ENCODE measurements around the gene ADAMTS18.

Gene ADAMTS18

DNA sequence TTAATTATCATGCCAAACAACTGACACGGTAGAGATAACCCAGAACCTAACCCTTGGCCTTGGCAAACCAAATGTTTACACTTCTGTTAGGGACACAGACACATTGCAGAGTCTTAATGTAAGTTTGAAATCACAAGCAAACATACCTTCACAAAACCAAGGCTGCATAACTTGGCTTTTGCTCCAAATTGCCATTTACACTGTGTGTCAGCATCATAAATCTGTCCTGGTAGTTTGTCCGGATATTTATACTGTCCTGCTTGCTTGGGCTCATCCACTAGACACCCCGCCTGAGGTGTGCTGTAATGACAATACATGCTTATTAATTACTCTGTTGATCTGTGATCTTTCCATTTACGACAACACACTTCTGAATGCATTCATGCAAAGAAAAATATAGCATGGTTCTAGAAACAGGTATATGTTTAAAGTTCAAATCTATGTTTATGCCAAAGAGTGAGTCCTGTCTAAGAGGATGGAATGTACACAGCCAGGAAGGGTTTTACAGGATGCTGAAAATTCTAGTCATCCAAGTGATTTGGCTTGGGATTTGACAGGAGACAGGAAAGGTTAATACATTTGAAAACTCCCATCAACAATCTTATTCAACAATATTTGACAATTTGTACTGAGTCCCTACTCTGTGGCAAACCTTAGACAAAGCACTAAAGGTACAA, 81.1 kb downstream of the ADAMTS18 start (continued):
- 0 out of 2 replicates have a peak, but pooled peaks have one; percentile 15 for TF ChIP-seq MZF1 (tag by site-specific recombination; IDR thresholded peaks at IDR 0.05; ENCODE audit: borderline replicate concordance)
- TF ChIP-seq KLF7 (tag by site-specific recombination; IDR thresholded peaks at IDR 0.05; ENCODE audit: borderline replicate concordance): no peak

DNA sequence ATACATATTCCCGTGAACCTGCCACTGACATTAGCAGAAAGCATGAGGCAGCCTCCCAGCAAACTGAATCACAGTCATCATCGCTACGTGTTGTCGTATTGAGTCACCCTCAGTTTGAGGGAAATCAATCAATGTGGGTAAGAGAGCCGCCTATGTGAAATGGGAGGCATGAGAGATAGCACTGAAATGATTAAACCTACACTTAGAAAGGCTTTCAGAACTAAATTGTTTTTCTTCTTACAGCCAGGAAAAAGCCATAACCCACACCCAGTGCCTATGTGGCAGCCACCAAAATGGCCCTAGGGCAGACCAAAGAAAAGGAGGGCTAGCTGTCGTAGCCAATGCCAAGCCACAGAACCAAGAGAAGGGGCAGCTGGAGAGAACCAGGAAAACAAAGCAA, 90.5 kb downstream of the ADAMTS18 start:
- no peak overlapping the region for H3K27ac ChIP-seq (ENCODE audit: extremely low read depth, low read depth, low read length)
- no peaks in the 10 kb centered on the region for H3K9me3 ChIP-seq (ENCODE audit: control insufficient read depth, insufficient read depth, low read depth, low read length)
- peaks cover 16% of the 10 kb centered on the region for H3K4me1 ChIP-seq (ENCODE audit: control insufficient read depth, insufficient read depth, low read length)
- TF ChIP-seq, protein P1, sequence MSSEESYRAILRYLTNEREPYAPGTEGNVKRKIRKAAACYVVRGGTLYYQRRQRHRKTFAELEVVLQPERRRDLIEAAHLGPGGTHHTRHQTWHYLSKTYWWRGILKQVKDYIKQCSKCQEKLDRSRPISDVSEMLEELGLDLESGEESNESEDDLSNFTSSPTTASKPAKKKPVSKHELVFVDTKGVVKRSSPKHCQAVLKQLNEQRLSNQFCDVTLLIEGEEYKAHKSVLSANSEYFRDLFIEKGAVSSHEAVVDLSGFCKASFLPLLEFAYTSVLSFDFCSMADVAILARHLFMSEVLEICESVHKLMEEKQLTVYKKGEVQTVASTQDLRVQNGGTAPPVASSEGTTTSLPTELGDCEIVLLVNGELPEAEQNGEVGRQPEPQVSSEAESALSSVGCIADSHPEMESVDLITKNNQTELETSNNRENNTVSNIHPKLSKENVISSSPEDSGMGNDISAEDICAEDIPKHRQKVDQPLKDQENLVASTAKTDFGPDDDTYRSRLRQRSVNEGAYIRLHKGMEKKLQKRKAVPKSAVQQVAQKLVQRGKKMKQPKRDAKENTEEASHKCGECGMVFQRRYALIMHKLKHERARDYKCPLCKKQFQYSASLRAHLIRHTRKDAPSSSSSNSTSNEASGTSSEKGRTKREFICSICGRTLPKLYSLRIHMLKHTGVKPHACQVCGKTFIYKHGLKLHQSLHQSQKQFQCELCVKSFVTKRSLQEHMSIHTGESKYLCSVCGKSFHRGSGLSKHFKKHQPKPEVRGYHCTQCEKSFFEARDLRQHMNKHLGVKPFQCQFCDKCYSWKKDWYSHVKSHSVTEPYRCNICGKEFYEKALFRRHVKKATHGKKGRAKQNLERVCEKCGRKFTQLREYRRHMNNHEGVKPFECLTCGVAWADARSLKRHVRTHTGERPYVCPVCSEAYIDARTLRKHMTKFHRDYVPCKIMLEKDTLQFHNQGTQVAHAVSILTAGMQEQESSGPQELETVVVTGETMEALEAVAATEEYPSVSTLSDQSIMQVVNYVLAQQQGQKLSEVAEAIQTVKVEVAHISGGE (tag by site-specific recombination; conservative IDR thresholded peaks at IDR 0.05; ENCODE audit: low read depth): no peak
- TF ChIP-seq, protein P2, sequence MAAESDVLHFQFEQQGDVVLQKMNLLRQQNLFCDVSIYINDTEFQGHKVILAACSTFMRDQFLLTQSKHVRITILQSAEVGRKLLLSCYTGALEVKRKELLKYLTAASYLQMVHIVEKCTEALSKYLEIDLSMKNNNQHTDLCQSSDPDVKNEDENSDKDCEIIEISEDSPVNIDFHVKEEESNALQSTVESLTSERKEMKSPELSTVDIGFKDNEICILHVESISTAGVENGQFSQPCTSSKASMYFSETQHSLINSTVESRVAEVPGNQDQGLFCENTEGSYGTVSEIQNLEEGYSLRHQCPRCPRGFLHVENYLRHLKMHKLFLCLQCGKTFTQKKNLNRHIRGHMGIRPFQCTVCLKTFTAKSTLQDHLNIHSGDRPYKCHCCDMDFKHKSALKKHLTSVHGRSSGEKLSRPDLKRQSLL (tag by site-specific recombination; IDR thresholded peaks at IDR 0.05): no peak
- no peak for TF ChIP-seq ZNF623 (tag by site-specific recombination; IDR thresholded peaks at IDR 0.05)
- TF ChIP-seq, protein P3, sequence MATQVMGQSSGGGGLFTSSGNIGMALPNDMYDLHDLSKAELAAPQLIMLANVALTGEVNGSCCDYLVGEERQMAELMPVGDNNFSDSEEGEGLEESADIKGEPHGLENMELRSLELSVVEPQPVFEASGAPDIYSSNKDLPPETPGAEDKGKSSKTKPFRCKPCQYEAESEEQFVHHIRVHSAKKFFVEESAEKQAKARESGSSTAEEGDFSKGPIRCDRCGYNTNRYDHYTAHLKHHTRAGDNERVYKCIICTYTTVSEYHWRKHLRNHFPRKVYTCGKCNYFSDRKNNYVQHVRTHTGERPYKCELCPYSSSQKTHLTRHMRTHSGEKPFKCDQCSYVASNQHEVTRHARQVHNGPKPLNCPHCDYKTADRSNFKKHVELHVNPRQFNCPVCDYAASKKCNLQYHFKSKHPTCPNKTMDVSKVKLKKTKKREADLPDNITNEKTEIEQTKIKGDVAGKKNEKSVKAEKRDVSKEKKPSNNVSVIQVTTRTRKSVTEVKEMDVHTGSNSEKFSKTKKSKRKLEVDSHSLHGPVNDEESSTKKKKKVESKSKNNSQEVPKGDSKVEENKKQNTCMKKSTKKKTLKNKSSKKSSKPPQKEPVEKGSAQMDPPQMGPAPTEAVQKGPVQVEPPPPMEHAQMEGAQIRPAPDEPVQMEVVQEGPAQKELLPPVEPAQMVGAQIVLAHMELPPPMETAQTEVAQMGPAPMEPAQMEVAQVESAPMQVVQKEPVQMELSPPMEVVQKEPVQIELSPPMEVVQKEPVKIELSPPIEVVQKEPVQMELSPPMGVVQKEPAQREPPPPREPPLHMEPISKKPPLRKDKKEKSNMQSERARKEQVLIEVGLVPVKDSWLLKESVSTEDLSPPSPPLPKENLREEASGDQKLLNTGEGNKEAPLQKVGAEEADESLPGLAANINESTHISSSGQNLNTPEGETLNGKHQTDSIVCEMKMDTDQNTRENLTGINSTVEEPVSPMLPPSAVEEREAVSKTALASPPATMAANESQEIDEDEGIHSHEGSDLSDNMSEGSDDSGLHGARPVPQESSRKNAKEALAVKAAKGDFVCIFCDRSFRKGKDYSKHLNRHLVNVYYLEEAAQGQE (tag by site-specific recombination; IDR thresholded peaks at IDR 0.05): no peak
- TF ChIP-seq ZNF555 (tag by site-specific recombination; conservative IDR thresholded peaks at IDR 0.05): no peak
- TF ChIP-seq, protein P4, sequence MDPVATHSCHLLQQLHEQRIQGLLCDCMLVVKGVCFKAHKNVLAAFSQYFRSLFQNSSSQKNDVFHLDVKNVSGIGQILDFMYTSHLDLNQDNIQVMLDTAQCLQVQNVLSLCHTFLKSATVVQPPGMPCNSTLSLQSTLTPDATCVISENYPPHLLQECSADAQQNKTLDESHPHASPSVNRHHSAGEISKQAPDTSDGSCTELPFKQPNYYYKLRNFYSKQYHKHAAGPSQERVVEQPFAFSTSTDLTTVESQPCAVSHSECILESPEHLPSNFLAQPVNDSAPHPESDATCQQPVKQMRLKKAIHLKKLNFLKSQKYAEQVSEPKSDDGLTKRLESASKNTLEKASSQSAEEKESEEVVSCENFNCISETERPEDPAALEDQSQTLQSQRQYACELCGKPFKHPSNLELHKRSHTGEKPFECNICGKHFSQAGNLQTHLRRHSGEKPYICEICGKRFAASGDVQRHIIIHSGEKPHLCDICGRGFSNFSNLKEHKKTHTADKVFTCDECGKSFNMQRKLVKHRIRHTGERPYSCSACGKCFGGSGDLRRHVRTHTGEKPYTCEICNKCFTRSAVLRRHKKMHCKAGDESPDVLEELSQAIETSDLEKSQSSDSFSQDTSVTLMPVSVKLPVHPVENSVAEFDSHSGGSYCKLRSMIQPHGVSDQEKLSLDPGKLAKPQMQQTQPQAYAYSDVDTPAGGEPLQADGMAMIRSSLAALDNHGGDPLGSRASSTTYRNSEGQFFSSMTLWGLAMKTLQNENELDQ (tag by site-specific recombination; IDR thresholded peaks at IDR 0.05; ENCODE audit: low read depth): no peak
- TF ChIP-seq IKZF3 (tag by site-specific recombination; IDR thresholded peaks at IDR 0.05): no peak
- TF ChIP-seq ZNF785 (tag by site-specific recombination; IDR thresholded peaks at IDR 0.05): no peak
- no peak for TF ChIP-seq ZNF274 (IDR thresholded peaks at IDR 0.05; ENCODE audit: low read length)
- no peak for TF ChIP-seq ZNF274 (tag by site-specific recombination; IDR thresholded peaks at IDR 0.05; ENCODE audit: borderline replicate concordance)
- H3K36me3 ChIP-seq (ENCODE audit: control insufficient read depth in 2 of 2, insufficient read depth in 1 of 2, low read length in 2 of 2): no peaks in the 10 kb centered on the region
- ChIA-PET POLR2A (no interaction called here), CTCF (no interaction called here)
- no peak overlapping the region for H3K4me3 ChIP-seq (ENCODE audit: low read depth, low read length)

All from HEK293 (cell line).